ENCODE data around the gene ARIH2. TPM values are rescaled to one million over a fixed set of nuclear protein-coding genes. Genes with fewer than 3 reads are reported as not detected.
A peak's percentile ranks its signal among the peaks of the same experiment; 100 is the strongest.

ARIH2 gene
- total RNA-seq, 2 donors from 2014 or later: 70.9 to 125 TPM

GRCh38 chr3:48945891-48946549 lies 27.4 kb downstream of the ARIH2 start:
- Histone ChIP-seq H3K4me1 (replicated peaks) (no peaks in the 10 kb centered on the region), H3K9me3 (no peaks in the 10 kb centered on the region), H3K27me3 (replicated peaks; ENCODE audit: insufficient read depth) (no peaks in the 10 kb centered on the region), H3K36me3 (no peaks in the 10 kb centered on the region), H3K27ac (no peak overlapping the region), H3K4me3 (no peak overlapping the region)
- TF ChIP-seq POLR2AphosphoS5 (IDR thresholded peaks at IDR 0.05) (no peak), POLR2A (IDR thresholded peaks at IDR 0.05) (no peak)
- TF ChIP-seq, protein P1, sequence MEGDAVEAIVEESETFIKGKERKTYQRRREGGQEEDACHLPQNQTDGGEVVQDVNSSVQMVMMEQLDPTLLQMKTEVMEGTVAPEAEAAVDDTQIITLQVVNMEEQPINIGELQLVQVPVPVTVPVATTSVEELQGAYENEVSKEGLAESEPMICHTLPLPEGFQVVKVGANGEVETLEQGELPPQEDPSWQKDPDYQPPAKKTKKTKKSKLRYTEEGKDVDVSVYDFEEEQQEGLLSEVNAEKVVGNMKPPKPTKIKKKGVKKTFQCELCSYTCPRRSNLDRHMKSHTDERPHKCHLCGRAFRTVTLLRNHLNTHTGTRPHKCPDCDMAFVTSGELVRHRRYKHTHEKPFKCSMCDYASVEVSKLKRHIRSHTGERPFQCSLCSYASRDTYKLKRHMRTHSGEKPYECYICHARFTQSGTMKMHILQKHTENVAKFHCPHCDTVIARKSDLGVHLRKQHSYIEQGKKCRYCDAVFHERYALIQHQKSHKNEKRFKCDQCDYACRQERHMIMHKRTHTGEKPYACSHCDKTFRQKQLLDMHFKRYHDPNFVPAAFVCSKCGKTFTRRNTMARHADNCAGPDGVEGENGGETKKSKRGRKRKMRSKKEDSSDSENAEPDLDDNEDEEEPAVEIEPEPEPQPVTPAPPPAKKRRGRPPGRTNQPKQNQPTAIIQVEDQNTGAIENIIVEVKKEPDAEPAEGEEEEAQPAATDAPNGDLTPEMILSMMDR (IDR thresholded peaks at IDR 0.05): no peak
- no peak for DNase-seq (ENCODE audit: low spot score)
- intact Hi-C loops (cut with DNase I): no loop called here
- 80% methylated on average over 4 of the region's 4 CpGs for WGBS

GRCh38 chr3:48949376-48949717 lies 30.7 kb downstream of the ARIH2 start:
- Histone ChIP-seq H3K4me3 (no peak overlapping the region), H3K27me3 (replicated peaks; ENCODE audit: insufficient read depth) (no peaks in the 10 kb centered on the region), H3K27ac (no peak overlapping the region), H3K36me3 (no peaks in the 10 kb centered on the region), H3K4me1 (replicated peaks) (no peaks in the 10 kb centered on the region), H3K9me3 (no peaks in the 10 kb centered on the region)
- 39% methylated on average over 2 of the region's 2 CpGs for WGBS
- DNase-seq (ENCODE audit: low spot score): no peak
- TF ChIP-seq POLR2A (IDR thresholded peaks at IDR 0.05): no peak
- no peak for TF ChIP-seq POLR2AphosphoS5 (IDR thresholded peaks at IDR 0.05)
- TF ChIP-seq, protein P1 (IDR thresholded peaks at IDR 0.05): no peak
- intact Hi-C loops (cut with DNase I): no loop called here

GRCh38 chr3:48950051-48950450 lies 31.4 kb downstream of the ARIH2 start:
- Histone ChIP-seq H3K36me3 (no peaks in the 10 kb centered on the region), H3K27me3 (replicated peaks; ENCODE audit: insufficient read depth) (no peaks in the 10 kb centered on the region), H3K9me3 (no peaks in the 10 kb centered on the region), H3K4me1 (replicated peaks) (no peaks in the 10 kb centered on the region), H3K4me3 (no peak overlapping the region), H3K27ac (no peak overlapping the region)
- 86% methylated on average over 1 of the region's 1 CpG for WGBS
- TF ChIP-seq, protein P1 (IDR thresholded peaks at IDR 0.05): no peak
- TF ChIP-seq POLR2A (IDR thresholded peaks at IDR 0.05): no peak
- intact Hi-C loops (cut with DNase I): no loop called here
- DNase-seq (ENCODE audit: low spot score): no peak

DNA sequence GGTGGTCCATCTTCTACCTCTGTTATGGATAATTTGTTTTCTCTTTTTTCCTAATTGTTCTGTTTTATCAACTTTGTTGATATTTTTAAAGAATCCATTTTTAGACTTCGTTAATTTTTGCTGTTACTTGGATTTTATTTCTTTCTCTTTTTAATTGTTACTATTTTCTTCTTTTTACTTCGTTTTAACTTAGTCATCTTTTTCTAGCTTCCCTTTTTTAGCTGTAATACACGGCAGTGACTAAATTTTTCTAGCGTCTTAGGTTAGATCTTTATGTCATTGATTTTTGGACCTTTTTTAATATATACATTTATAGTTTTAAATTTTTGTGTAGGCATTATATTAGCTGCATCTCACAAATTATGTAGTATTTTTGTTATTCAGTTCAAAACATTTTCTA lies 33.1 kb downstream of the ARIH2 start:
- Histone ChIP-seq H3K27ac (no peak overlapping the region), H3K36me3 (no peaks in the 10 kb centered on the region), H3K4me1 (replicated peaks) (no peaks in the 10 kb centered on the region), H3K4me3 (no peak overlapping the region), H3K9me3 (no peaks in the 10 kb centered on the region), H3K27me3 (replicated peaks; ENCODE audit: insufficient read depth) (no peaks in the 10 kb centered on the region)
- TF ChIP-seq POLR2AphosphoS5 (IDR thresholded peaks at IDR 0.05): no peak
- no peak for TF ChIP-seq POLR2A (IDR thresholded peaks at IDR 0.05)
- TF ChIP-seq, protein P1 (IDR thresholded peaks at IDR 0.05): no peak
- DNase-seq (ENCODE audit: low spot score): no peak
- WGBS: 92% methylated on average over 4 of the region's 4 CpGs
- intact Hi-C loops (cut with DNase I): no loop called here

DNA sequence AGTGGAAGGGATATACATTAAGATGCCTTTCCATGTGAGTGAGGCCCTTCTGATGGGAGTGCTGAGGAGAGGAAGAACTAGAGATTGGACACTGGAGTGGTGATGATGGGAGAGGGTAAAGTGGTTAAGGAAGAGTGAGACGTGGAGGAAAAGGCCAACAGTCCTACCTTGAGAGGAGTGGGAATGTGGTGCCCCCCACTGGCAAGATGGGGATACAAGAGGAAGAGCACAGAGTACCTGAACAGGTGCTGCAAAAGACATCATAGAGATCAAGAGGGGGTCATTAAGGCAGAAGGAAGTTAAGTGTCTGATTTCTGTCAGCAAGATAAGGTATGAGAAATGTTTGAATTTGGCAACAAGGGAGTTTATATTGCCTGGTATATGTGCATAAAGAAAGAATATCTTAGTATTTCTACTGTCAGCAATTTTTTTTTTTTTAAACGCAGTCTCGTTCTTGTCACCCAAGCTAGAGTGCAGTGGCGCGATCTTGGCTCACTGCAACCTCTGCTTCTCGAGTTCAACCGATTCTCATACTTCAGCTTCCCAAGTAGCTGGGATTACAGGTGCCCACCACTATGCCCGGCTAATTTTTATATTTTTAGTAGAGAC lies 34.0 kb downstream of the ARIH2 start:
- H3K36me3 ChIP-seq: no peaks in the 10 kb centered on the region
- intact Hi-C loops (cut with DNase I): no loop called here
- 82% methylated on average over 8 of the region's 8 CpGs for WGBS
- H3K27ac ChIP-seq: no peak overlapping the region
- peak; percentile 42 for DNase-seq (ENCODE audit: low spot score)
- no peaks in the 10 kb centered on the region for H3K9me3 ChIP-seq
- H3K4me1 ChIP-seq (replicated peaks): no peaks in the 10 kb centered on the region
- no peak for TF ChIP-seq POLR2AphosphoS5 (IDR thresholded peaks at IDR 0.05)
- TF ChIP-seq, protein P1 (IDR thresholded peaks at IDR 0.05): peak in 3 of 4 experiments; percentile 21 to 42 (median 31)
- H3K4me3 ChIP-seq: no peak overlapping the region
- no peaks in the 10 kb centered on the region for H3K27me3 ChIP-seq (replicated peaks; ENCODE audit: insufficient read depth)
